Dermis blood vessel endothelial cell (primary cell): Measurements from ENCODE around the gene MOSMO. TPM values are rescaled to one million over a fixed set of nuclear protein-coding genes. Genes with fewer than 3 reads are reported as not detected.
"Not testable (repeated sequence)": the region's sequence is repeated elsewhere in the genome, so short reads cannot be mapped to it uniquely, and the experiment has no call there.

Experiments
- DNase-seq: peaks from one replicate; pipeline ENCODE4 v3.0.0; 2010
- total RNA-seq: library from RNA; depleted of rRNA; stranded (reverse); fragments of >200 nt; gene quantifications from 2 replicates; pipeline ENCODE4 v1.2.3, GENCODE V29; 2014

MOSMO gene
- 17.7 and 19.2 TPM in 2 replicates for total RNA-seq

DNA sequence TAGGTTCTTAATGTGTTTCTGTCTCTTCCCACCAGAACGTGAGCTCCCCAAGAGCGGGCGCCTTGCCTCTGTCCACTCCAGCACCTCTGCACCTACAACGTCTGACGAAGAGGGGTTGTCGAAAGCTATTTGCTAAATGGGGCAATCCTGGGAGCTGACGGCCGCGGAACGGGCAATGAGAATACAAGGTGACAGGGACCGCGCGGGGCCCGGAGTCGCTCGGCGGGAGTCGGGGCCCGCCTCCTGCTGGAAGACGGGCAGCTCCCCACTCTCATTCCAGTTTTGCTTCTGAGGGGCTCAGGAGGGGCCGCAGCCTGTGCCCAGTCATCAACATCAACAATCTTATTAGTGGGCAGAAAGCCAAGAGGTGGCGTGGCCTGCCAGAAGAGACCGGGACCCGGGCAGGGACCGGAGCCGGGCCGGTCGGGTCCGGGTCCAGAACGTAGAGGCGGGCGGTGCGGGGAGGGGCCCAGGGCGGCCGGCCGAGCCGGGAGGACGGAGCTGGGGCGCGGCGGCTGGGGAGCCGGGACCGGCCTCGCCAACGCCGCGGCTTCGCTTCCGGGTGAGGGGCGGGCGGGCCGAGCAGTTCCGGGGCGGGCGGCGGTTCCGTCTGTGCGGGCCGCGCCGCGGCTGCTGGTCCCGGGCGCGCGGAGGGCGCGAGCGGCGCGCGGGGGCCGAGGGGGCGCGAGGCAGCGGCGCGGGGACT, at the start of gene MOSMO:
TSS of gene MOSMO (plus strand) at position 603 of the 706 bp plus-strand sequence. CDS start 191 bp downstream, outside the sequence.
- peak; percentile 71 for DNase-seq

DNA sequence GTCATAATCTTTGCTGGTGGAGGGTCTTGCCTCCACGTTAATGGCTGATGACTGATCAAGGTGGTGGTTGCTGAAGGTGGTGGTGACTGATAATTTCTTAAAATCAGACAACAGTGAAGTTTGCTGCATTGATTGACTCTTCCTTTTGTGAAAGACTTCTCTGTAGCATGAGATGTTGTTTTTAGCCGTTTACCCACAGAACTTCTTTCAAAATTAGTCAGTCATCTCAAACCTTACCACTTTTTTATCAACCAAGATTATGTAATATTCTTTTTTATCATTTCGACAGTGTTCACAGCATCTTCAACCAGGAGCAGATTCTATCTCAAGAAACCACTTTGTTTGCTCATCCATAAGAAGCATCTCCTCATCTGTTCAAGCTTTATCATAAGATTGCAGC, 48.9 kb upstream of the MOSMO start:
- DNase-seq: no peak

DNA sequence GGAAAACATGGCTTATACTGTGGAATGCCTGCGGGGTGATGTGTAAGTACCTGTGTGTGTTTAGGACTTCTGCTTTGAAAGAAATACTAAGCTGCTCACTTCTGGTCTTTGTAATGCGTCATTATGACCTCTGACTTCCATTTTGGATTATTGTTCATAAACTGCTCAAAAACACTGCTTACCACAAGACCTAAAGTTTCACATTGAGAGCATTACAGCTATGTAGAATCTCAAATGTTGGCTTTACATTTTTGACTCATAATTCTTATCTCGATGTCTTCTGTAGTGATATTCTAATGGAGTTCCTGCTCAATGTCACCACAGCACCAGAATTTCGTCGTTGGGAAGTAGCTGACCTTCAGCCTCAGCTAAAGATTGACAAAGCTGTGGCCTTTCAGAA, 45.4 kb upstream of the MOSMO start:
- no peak for DNase-seq

DNA sequence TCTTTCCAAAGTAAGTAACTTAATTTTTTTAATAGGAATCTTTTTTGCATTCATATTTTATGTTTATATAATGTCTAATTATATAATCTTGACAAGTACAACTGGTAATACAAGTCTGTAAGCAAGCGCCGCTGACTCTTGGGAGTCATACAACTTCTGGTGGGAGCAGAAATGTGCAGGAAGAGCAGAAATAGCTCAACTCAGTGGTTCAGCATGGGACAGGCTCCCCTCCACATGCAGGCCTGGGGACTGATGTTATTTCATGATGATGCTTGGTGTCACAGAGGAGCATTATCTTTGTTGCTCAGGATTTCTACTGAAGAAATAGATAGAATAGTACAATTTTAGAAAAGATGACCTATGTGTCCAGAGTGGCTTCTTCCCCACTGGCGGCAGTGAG, 44.0 kb upstream of the MOSMO start:
- no peak for DNase-seq

DNA sequence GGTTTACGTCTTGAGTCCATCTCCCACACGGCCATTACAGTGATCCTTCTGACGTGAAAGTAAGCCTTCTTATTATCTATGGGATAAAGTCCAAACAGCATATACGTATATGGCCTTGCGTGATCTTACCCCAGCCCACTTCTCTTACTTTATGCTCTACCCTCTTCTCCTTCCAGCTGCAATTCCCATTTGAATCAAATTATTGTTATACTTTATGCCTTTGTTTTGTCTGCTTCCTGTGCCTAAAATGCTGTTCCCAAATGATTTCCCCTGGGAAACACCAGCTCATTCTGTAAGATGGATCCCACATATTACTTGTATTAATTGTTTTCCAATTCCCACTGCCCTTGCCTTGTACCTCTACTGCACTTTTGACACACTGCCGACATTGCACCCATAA, 43.6 kb upstream of the MOSMO start:
- no peak for DNase-seq

DNA sequence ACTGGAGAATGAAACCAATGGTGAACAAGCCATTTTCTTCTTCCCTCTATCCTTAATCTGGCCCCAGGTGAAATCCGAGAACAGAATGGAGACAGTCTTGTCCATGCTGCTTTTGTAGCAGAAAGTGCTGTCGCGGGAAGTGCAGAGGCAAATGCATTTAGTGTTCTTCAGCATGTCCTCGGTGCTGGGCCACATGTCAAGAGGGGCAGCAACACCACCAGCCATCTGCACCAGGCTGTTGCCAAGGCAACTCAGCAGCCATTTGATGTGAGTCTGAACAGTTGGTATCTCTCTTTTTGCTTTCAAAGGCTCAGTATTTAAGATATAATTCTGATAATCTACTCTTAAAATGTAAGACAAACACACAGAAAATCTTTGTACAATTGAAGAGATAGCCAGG, 36.1 kb upstream of the MOSMO start:
- DNase-seq: no peak

DNA sequence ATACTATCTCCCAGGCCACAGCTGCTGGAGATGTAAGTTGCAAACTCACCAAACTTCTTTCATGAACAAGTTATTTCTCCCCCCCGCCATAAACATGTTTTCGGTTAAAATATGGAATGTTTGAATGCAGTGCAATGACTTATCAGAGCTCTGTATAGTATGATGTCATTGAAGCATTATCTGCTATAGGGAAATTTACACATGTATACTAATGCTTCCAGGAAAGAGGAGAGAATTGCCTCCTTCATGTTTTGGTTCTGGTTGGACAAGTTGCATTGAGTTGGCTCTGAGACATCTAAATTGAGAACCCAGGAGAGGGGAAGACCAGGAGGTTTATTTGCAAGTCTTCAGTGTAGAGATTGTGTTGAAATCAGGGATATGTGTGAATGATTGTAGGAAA, 34.0 kb upstream of the MOSMO start:
- no peak for DNase-seq

DNA sequence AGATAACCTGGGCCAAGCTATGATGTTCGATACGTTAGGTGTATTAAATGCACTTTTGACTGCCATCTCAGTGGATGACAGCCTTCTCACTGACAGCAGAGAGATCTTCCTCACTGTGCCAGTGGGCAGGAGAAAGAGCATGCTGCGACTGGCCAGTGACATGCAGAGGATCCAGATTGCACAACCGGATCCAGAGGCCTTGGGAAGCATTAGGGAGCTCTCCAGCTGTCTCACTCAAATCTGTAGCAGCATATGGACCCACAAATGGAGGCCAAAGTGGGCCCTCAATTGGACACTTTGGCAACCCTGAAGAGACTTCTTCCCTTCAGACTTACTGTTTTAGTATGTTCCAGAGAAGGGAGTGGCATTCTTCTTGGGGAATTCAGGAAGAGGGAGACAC, 27.9 kb upstream of the MOSMO start:
- no peak for DNase-seq

DNA sequence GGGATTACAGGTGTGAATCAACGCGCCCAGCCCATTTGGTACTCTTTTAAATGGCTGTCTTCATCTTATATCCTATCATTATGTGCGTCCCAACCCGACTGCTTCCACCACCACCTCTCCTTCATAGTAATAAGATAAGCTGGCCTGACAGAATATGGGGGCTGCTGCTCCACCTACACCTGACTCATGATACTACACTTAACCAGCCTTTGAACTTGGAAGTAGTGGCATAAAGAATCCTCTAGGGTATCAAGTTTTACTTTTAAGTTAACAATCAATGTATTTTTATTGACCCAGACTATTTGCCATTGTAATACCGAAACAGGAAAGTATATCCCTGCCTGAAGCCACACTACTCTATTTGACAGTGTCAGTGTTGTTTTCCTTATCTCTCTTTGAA, 25.8 kb upstream of the MOSMO start:
- no peak for DNase-seq

DNA sequence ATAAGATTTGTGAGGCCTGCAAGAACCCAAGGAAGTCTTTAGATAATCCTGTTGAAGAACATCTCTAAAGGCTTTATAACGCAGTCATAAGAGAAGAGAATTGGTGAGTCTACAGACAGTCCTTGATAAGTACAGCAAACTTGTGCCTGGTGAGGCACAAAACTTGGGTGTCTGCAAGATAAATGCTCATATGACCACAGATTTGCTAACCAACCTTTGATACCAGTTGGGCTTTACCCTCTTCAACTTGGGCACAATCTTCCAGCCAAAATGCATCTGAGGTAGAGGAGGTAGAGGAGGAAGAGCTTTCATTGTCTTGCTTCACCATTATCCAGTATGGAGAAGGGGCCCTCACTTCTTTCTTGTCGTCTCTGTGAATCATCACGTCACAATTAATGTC, 23.8 kb upstream of the MOSMO start:
- no peak for DNase-seq

DNA sequence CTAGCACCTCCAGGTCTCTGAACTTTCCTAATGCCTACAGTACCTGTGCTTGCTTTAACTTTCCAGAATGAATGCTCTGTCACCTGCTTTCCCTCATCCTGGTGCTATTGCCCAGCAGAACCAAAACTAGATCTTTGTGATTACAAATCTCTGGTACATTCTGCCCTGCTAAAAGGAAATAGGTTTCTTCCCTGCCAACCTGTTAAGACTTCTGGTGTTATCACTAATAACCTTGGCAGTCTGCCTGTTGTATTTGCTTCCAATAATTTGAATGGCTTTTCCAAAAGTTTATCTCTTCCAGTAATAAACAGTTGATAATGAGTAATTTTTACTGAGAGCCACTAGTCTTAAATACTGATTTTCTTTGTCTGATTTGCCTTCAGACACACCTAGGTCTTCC, 22.4 kb upstream of the MOSMO start:
- no peak for DNase-seq

DNA sequence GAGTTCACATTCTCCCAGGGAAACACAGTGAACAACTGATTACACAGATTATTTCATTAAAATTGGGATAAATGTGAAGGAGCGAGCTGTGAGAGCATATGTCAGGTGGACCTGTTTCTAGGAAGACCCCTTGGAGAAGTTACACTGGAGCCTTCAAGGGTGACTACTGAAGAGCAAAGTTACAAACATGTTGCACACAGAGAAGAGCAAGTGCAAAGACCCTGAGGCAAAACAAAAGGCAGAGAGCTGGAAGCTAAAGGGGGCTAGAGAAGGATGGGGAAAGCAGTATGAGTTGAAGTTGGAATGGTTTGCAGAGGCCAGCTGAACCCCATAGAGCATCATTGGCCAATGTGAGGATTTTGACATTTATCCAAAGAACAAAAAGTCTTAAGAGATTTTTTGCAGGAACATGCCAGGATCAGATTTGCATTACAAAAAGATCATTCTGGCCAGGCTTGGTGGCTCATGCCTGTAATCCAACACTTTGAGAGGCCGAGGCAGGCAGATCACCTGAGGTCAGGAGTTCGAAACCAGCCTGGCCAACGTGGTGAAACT, 21.1 kb upstream of the MOSMO start:
- no peak for DNase-seq

DNA sequence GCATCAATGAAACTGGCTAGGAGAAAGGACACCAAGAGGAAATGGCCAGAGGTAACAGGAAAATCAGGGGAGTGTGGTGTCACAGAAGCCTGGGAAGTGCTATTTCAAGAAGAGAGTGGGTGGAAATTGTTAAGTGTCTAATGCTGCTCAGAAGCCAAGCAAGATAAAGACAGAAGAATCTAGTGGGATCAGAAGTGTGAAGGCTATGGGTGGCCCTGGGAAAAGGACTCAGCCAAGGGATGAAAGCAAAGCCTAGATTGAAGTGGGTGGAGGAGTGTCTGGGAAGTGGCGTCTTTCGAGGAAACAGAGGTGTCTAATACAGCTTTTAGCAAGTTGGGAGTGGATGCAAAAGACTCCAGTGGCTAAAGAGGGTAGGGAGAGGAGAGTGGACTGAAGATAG, 20.4 kb upstream of the MOSMO start:
- no peak for DNase-seq

DNA sequence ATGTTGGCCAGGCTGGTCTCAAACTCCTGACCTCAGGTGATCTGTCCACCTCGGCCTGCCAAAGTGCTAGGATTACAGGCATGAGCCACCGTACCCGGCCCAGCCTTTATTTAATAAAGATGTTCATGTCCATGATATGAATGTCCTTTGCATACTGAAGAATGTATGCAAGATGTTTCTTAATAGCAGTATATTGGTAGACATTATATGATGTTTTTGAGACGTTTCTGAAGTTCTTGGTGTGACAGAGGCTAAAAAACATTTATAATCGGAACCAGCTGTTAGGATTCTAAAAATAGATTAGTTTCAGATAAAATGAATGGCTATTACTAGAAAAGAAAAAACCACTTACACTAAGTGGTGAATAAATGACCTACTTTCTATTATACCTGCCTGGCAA, 18.8 kb upstream of the MOSMO start:
- DNase-seq: no peak

DNA sequence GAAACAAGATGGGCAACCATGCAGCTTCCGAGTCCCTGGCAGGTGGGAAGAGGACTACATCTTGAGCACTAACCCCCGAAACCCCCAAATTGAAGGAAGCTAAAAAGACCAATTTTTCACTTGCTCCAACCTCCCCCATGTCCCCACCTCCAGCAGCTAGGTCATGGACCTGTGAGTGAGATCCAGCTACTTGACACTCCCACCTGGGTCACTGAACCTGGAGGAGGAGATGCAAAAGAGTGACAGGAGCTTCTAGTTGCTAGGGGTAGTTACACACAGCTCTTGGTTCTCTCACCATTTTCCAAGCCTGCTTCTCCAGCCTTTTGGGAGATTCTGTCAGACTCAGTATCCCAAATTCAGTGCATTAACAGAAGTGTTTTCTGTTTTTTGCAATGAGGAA, 18.2 kb upstream of the MOSMO start:
- no peak for DNase-seq

DNA sequence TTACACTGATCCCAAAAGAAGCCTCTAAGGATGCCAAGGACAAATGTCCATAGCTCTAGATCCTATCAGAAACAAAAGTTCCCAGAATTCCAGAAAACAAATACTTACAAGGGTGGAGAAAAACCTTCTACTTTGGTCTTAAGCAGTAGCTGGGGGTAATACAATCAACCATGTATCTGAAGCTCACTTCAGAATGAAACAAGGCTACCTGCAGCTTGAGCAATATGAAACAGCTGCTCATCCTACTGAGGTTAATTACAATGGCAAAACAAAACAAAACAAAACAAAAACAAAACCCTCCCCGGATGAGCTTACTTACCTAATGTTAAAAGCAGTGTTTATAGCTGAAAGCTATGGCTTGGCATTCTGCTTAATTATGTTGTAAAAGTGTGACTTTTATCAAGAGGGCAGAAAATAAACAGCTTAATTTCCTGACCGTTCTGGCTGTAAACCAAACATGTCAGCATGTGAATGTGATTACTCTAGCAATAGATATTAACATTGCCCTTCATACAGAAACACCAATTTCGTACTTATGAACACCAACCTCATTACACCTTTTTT, 17.4 kb upstream of the MOSMO start:
- DNase-seq: no peak

DNA sequence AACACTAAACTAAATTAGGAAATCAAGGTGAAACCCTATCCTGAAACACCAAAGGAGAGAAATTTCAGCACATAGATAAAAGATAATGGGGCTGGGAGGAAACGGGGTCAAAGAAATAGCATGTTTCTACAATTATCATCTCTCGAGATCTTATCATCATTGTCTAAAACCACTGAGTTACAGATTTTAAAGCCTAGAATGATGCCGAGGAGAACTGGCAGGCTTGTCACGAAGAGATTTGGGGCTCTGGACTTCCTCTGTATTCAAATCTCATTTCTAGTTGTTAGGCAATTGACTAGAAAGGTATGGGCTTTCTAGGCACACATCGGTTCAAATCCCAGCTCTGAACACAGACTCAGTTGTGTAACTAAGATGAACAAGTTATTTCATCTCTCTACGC, 16.3 kb upstream of the MOSMO start:
- no peak for DNase-seq

DNA sequence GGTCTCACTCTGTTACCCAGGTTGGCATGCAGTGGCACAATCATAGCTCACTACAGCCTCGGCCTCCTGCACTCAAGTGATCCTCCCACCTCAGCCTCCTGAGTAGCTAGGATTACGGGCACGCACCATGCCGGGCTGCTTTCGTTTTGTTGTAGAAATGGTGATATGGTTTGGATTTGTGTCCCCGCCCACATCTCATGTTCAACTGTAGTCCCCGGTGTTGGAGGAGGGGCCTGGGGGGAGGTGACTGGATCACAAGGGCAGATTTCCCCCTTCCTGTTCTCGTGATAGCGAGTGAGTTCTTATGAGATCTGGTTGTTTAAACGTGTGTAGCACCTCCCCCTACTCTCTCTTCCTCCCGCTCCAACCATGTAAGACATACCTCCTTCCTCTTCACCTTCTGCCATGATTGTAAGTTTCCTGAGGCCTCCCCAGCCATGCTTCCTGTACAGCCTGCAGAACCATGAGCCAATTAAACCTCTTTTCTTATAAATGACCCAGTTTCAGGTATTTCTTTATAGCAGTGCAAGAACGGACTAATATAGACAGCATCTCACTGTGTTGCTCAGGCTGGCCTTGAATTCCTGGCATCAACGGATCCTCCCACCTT, 12.9 kb upstream of the MOSMO start:
- no peak for DNase-seq

DNA sequence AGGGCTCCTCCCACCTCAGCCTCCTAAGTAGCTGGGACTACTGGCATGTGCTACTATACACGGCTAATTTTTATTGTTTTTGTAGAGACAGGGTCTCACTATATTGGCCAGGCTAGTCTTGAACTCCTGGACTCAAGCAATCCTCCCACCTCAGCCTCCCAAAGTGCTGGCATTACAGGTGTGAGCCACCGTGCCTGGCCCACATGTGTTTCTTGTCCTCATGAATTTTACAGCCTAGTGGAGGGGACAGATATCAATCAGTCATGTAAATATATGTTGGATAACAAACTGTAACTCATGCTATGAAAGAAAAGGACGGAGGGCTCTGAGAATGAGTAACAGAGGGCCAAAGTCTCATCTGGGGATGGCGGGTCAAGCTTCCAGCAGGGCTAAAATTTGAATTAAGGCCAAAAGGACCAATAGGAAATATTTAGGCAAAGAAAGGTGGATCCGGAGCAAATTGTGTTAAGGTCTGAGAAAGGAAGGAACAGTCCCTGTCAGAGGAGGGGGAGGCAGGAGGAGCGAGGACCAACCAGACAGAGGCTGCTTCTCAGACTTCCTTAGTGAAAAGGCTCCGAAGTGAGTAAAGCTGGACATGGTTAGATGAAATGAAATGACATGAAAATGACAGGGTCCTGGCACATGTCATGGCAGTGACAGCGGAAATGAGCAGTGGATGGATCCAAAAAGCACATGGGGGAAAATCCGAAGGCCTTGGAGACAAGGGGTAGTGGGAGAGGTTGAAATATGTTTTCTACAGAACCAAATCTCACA, 10.8 kb upstream of the MOSMO start:
- peak; percentile 20 for DNase-seq

DNA sequence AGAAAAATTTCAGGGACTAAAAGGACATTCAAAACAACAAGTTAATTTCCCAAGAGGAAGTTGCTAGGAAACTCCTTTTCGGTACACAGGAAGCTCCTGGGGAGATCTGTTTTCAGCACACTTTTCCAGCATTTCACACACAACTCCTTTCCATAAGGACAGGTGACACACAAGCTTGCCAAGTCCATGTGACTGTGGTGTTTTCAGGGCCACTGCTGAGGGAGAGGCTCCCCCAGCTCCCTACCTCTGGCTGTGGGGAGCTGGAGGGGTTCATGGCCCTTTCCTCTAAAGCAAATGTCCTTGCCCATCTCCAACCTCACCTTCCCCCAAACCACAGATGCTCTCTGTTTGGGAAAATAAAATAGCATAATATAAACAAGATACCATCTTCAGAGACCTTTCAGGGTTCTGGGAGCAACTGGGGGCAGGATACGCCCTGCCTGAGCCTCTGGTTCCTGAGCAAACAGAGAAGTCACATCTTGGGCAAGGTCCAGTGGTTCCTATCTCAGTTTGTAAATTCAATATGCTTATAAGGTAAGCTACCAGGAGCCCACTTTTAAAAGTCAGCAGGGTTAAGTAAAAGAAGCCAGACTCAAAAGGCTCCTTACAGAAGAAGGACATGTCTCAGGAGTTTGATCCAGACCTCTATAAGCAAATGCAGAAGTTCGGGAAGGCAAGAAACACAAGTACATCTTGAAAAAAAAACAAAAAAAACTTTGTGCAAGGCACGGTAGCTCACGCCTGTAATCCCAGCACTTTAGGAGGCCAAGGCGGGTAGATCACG, 10.0 kb upstream of the MOSMO start:
- DNase-seq: peak; percentile 62

DNA sequence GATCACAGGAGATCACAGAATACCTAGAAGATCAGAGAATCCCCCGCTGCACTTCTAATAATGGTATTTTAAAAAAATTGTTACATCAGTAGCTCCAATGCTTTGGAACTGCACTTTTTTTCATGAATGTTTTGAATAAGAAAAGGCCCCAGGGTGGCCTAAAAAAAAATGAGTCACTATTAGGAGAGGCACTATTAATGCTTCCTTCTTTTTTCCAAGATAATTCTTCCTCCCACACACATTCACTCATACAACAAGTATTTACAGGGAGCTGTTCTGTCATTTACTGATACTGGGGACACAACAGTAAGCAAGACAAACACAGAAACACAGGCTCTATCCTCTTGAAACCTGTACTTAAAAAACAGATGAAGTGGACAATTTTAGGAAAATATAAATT, 6.3 kb upstream of the MOSMO start:
- no peak for DNase-seq

DNA sequence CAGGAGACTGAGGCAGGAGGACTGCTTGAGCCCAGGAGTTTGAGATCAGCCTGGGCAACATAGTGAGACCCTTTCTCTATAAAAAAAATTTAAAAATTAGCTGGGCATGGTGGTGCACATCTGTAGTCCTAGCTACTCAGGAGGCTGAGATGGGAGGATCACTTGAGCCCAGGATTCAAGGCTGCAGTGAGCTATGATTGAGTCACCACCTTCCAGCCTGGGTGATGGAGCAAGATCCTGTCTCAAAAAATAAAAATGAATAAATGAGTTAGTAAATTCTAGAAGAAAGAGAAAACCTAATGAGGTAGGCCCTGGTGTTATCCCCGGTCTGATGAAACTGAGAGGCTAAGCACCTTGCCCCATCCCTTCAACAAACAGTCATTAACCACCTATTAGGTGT, 5.9 kb upstream of the MOSMO start:
- DNase-seq: not testable (repeated sequence)

DNA sequence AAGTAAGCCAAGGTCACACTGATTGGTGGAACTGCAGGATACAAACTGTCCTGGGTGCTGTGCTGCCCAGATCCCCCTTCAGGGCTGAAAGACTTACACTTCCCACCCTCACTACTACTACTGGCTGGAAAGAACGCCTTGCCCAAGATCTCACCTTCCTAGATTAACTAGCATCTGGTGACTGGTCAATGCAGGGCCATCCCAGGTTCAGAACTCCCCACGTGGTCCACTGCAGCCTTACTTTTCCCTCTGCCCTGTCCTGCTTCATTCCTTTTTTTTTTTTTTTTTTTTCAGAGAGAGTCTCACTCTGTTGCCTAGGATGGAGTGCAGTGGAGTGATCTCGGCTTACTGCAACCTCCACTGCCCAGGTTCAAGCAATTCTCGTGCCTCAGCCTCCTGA, 4.7 kb upstream of the MOSMO start:
- no peak for DNase-seq
